Panc1 (cell line): Measurements from ENCODE around the gene ITGAD. TPM values are rescaled to one million over a fixed set of nuclear protein-coding genes. Genes with fewer than 3 reads are reported as not detected.

Experiments used
- ATAC-seq: fragments of 200-7000 bp; cut with Tn5 transposase; 2 replicates; pipeline ENCODE4 v1.9.1; 2020; ENCODE audit warnings: mild to moderate bottlenecking, moderate library complexity
- BruUV-seq: library from RNA; stranded (reverse); fragments of 400-500 nt; replicated peaks from 2 replicates; lab custom pipeline; 2021; lab: Mats Ljungman, UMichigan
- CTCF ChIA-PET: fragments of 300-600 bp; sonication (Branson Sonifier 250); formaldehyde crosslinking; loops from one replicate; lab custom pipeline; 2022; ENCODE audit warnings: antibody characterized with exemption; lab: Charles Lee
- POLR2A ChIA-PET: fragments of 300-600 bp; sonication (Branson Sonifier 250); formaldehyde crosslinking; loops from one replicate; lab custom pipeline; 2022; ENCODE audit warnings: antibody characterized with exemption; lab: Charles Lee
- DNase-seq: peaks from one replicate; pipeline ENCODE4 v3.0.0-alpha.2; 2010; ENCODE audit warnings: low read depth, low spot score
- H3K27ac ChIP-seq: 2 replicates; pipeline ENCODE4 v1.5.1; 2011; ENCODE audit warnings: mild to moderate bottlenecking, low read length, inconsistent platforms
- H3K27me3 ChIP-seq: fragments of 200-500 bp; sonication (Bioruptor generic); 2 replicates; pipeline ENCODE4 v1.6.0; 2014; ENCODE audit warnings: low read length, inconsistent platforms; ENCODE audit not compliant: control insufficient read depth, insufficient read depth
- H3K36me3 ChIP-seq: fragments of 200-500 bp; sonication (Bioruptor generic); 2 replicates; pipeline ENCODE4 v1.5.1; 2014; ENCODE audit warnings: inconsistent platforms, mild to moderate bottlenecking, low read length, moderate library complexity; ENCODE audit not compliant: control insufficient read depth, insufficient read depth
- H3K4me1 ChIP-seq: 2 replicates; pipeline ENCODE4 v1.5.1; 2011; ENCODE audit warnings: inconsistent platforms, mild to moderate bottlenecking, low read length, moderate library complexity; ENCODE audit not compliant: control insufficient read depth, insufficient read depth
- H3K4me3 ChIP-seq, 2 experiments: 2 replicates each; pipeline ENCODE4 v1.5.1; 2011 to 2012; ENCODE audit warnings: low read depth in 2 of 2, low read length in 2 of 2, mild to moderate bottlenecking in 2 of 2, inconsistent platforms in 1 of 2, moderate library complexity in 1 of 2
- H3K9me3 ChIP-seq: fragments of 200-500 bp; sonication (Bioruptor generic); 2 replicates; pipeline ENCODE4 v1.5.1; 2014; ENCODE audit warnings: low read depth, mild to moderate bottlenecking, inconsistent platforms, low read length, moderate library complexity; ENCODE audit not compliant: control insufficient read depth, insufficient read depth
- POLR2AphosphoS5 ChIP-seq: IDR thresholded peaks from 2 replicates; pipeline ENCODE4 v1.6.1; 2012; ENCODE audit warnings: mild to moderate bottlenecking, low read depth, low read length, moderate library complexity
- SIN3A ChIP-seq: IDR thresholded peaks from 2 replicates; pipeline ENCODE4 v1.6.1; 2012; ENCODE audit warnings: low read depth, mild to moderate bottlenecking, low read length, moderate library complexity, borderline replicate concordance; ENCODE audit not compliant: insufficient read depth
- in situ Hi-C: cut with HindIII; loops from 2 replicates; pipeline ENCODE4 v1.10.0; 2016; ENCODE audit warnings: low sequenced_read_pairs, low pct_unique_long_range_greater_than_20kb
- intact Hi-C: fragments of 100-400 bp; cut with micrococcal nuclease; formaldehyde crosslinking; loops from one replicate; pipeline ENCODE4 v1.10.0; 2022; ENCODE audit not compliant: unreplicated experiment
- total RNA-seq: library from RNA; stranded (reverse); gene quantifications from one replicate; pipeline ENCODE4 v1.2.1, GENCODE V29; 2021; ENCODE audit not compliant: unreplicated experiment
- TF ChIP-seq, protein P1 (sequence below), 2 experiments: IDR thresholded peaks; 2 replicates each; pipeline ENCODE4 v1.6.1; 2011 to 2012; ENCODE audit warnings: low read depth in 2 of 2, control low read depth in 1 of 2, low read length in 1 of 2, mild to moderate bottlenecking in 1 of 2, moderate library complexity in 1 of 2; ENCODE audit not compliant: insufficient read depth in 1 of 2
- TF ChIP-seq, protein P2 (sequence below): fragments of 450-650 bp; IDR thresholded peaks from 2 replicates; pipeline ENCODE4 v1.5.1; 2017; ENCODE audit warnings: mild to moderate bottlenecking

ITGAD gene
- total RNA-seq, 1 experiment from 2014 or later: not detected

DNA sequence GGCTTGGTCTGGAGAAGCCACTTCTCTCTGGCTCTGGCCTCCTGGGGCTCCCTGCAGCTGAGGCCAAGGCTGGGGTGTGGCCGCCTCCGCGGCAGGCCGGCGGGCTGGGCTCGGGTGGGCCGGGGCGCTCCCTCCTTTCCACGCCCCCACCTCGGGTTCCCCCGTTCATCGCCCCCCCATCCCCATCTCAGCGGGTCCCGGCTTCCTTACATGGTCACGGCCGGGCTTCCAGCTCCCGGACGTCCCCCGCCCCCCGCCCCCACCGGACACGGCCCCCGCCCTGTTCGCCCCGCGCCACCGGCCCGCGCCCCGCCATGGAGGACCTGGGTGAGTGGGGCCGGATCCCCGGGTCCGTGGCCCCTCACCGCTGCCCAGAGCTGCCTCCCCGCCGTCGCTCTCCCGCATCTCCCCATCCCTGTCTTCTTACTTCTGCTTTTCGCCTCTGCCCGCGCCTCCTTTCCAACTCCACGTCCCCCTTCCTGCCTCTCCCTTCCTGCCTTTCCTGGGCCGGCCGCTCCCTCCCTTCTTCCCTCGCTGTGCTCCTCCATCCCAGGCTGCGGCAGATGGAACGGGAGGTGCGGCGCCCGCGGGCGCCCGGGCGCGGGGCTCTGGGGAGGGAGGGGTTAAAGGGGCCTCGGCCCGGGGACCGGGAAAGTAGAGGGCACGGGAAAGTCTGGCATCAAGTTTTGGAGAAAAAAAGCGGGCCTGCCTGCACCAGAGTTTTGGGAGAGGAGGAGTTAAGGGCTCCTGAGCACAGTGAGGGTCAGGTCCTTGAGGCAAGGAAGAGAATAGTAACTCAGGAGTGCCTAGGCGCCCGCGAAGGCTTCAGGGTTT, 79.0 kb downstream of the ITGAD start, which contains the start of gene TGFB1I1:
TSS of gene TGFB1I1 (plus strand) at position 278 of the 834 bp plus-strand sequence. CDS start at position 315, 37 bp downstream.
- Histone ChIP-seq H3K4me3 (peak within 1 kb of the TSS; percentile 63 to 79), H3K9me3 (no peaks in the 10 kb centered on the region), H3K27ac (peak within 1 kb of the TSS; percentile 83), H3K4me1 (0 out of 2 replicates have a peak, but pooled peaks cover 4% of the 10 kb centered on the region), H3K36me3 (peaks cover 3% of the 10 kb centered on the region; the same call in 1 of the 2 replicates), H3K27me3 (no peaks in the 10 kb centered on the region)
- ChIA-PET POLR2A (interaction anchor here (0.6 to 0.7 kb wide), 2 partner anchors 219 to 242 kb away, joined by 3 to 7 read pairs; no protein-coding TSS in a partner anchor), CTCF (interaction anchor here (0.6 kb wide), 1 partner anchor 12 kb away, joined by 3 read pairs; the partner anchor contains the start of gene ARMC5)
- in situ Hi-C loops (no loop called here), intact Hi-C loops (loop anchor here (5.0 kb wide), 1 partner anchor 225 kb away; no protein-coding TSS in a partner anchor)
- ATAC-seq (peak; percentile 67), DNase-seq (no peak)
- BruUV-seq: no TSS peak
- no peak for TF ChIP-seq SIN3A
- TF ChIP-seq, protein P1, sequence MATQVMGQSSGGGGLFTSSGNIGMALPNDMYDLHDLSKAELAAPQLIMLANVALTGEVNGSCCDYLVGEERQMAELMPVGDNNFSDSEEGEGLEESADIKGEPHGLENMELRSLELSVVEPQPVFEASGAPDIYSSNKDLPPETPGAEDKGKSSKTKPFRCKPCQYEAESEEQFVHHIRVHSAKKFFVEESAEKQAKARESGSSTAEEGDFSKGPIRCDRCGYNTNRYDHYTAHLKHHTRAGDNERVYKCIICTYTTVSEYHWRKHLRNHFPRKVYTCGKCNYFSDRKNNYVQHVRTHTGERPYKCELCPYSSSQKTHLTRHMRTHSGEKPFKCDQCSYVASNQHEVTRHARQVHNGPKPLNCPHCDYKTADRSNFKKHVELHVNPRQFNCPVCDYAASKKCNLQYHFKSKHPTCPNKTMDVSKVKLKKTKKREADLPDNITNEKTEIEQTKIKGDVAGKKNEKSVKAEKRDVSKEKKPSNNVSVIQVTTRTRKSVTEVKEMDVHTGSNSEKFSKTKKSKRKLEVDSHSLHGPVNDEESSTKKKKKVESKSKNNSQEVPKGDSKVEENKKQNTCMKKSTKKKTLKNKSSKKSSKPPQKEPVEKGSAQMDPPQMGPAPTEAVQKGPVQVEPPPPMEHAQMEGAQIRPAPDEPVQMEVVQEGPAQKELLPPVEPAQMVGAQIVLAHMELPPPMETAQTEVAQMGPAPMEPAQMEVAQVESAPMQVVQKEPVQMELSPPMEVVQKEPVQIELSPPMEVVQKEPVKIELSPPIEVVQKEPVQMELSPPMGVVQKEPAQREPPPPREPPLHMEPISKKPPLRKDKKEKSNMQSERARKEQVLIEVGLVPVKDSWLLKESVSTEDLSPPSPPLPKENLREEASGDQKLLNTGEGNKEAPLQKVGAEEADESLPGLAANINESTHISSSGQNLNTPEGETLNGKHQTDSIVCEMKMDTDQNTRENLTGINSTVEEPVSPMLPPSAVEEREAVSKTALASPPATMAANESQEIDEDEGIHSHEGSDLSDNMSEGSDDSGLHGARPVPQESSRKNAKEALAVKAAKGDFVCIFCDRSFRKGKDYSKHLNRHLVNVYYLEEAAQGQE (IDR thresholded peaks at IDR 0.05; ENCODE audit: insufficient read depth in 1 of 2, low read depth in 2 of 2, low read length in 1 of 2): no peak
- no peak for TF ChIP-seq POLR2AphosphoS5
- TF ChIP-seq, protein P2, sequence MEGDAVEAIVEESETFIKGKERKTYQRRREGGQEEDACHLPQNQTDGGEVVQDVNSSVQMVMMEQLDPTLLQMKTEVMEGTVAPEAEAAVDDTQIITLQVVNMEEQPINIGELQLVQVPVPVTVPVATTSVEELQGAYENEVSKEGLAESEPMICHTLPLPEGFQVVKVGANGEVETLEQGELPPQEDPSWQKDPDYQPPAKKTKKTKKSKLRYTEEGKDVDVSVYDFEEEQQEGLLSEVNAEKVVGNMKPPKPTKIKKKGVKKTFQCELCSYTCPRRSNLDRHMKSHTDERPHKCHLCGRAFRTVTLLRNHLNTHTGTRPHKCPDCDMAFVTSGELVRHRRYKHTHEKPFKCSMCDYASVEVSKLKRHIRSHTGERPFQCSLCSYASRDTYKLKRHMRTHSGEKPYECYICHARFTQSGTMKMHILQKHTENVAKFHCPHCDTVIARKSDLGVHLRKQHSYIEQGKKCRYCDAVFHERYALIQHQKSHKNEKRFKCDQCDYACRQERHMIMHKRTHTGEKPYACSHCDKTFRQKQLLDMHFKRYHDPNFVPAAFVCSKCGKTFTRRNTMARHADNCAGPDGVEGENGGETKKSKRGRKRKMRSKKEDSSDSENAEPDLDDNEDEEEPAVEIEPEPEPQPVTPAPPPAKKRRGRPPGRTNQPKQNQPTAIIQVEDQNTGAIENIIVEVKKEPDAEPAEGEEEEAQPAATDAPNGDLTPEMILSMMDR: no peak

- Histone ChIP-seq H3K36me3 (peaks cover 3% of the 10 kb centered on the region; the same call in 1 of the 2 replicates), H3K27me3 (no peaks in the 10 kb centered on the region), H3K4me3 (peak overlapping the region; percentile 63 to 79), H3K27ac (peak overlapping the region; percentile 81), H3K9me3 (no peaks in the 10 kb centered on the region), H3K4me1 (peaks cover 6% of the 10 kb centered on the region; the same call in 1 of the 2 replicates)
- in situ Hi-C loops: no loop called here
- TF ChIP-seq POLR2AphosphoS5: no peak; the same call in 1 of the 2 replicates
- TF ChIP-seq SIN3A: no peak
- TF ChIP-seq, protein P2: peak; percentile 86
- ATAC-seq: peak; percentile 74
- intact Hi-C loops: loop anchor here (5.0 kb wide), 1 partner anchor 225 kb away; no protein-coding TSS in a partner anchor
- CTCF ChIA-PET: interaction anchor here (0.6 kb wide), 1 partner anchor 115 kb away, joined by 3 read pairs; no protein-coding TSS in a partner anchor
- POLR2A ChIA-PET: interaction anchor here (0.7 kb wide), 1 partner anchor 218 kb away, joined by 7 read pairs; no protein-coding TSS in a partner anchor
- BruUV-seq: TSS peak; percentile 71
- peak; percentile 60 for DNase-seq
These were observed 79.6 kb downstream of the ITGAD start for GRCh38 chr16:31472709-31473203.
